CD8-positive, alpha-beta memory T cell (primary cell): ENCODE results near the gene PIK3R5. TPM values are rescaled to one million over a fixed set of nuclear protein-coding genes. Genes with fewer than 3 reads are reported as not detected.

Source experiments
- CTCF ChIA-PET: fragments of 350-600 bp; sonication (Branson Sonifier 250); formaldehyde crosslinking; loops from one replicate; lab custom pipeline; 2021; ENCODE audit warnings: antibody characterized with exemption; lab: Charles Lee
- POLR2A ChIA-PET: fragments of 350-600 bp; sonication (Branson Sonifier 250); formaldehyde crosslinking; loops from one replicate; lab custom pipeline; 2021; ENCODE audit warnings: antibody characterized with exemption; lab: Charles Lee
- DNase-seq, 5 donors: peaks; one replicate each; pipeline versions ENCODE4 v3.0.0 to v3.0.0-alpha.2; 2020 to 2022; ENCODE audit warnings: mixed read lengths in 1 of 5
- H3K27ac ChIP-seq: one replicate; pipeline ENCODE4 v1.7.0; 2013; ENCODE audit warnings: low read depth, mild to moderate bottlenecking, low read length, moderate library complexity
- H3K27me3 ChIP-seq: 2 replicates; pipeline ENCODE4 v1.7.0; 2013; ENCODE audit warnings: low read length, mild to moderate bottlenecking; ENCODE audit not compliant: insufficient read depth, poor library complexity, severe bottlenecking
- H3K36me3 ChIP-seq: 2 replicates; pipeline ENCODE4 v1.7.0; 2013; ENCODE audit warnings: mild to moderate bottlenecking, low read length, moderate library complexity; ENCODE audit not compliant: insufficient read depth
- H3K4me1 ChIP-seq: 2 replicates; pipeline ENCODE4 v1.7.0; 2013; ENCODE audit warnings: mild to moderate bottlenecking, low read length, moderate library complexity; ENCODE audit not compliant: insufficient read depth
- H3K4me3 ChIP-seq: 2 replicates; pipeline ENCODE4 v1.7.0; 2013; ENCODE audit warnings: mild to moderate bottlenecking, low read length
- H3K9me3 ChIP-seq: 2 replicates; pipeline ENCODE4 v1.7.0; 2013; ENCODE audit warnings: mild to moderate bottlenecking, low read length
- H3K27ac Mint-ChIP-seq, 8 donors: one replicate each; pipeline ENCODE4 v1.8.0; 2020 to 2021; ENCODE audit warnings: mixed read lengths in 8 of 8, mild to moderate bottlenecking in 6 of 8, inconsistent platforms in 3 of 8, moderate library complexity in 3 of 8
- H3K27me3 Mint-ChIP-seq, 2 donors: one replicate each; pipeline ENCODE4 v1.8.0; 2020 to 2021; ENCODE audit warnings: mixed read lengths in 2 of 2, mild to moderate bottlenecking in 1 of 2, moderate library complexity in 1 of 2
- H3K36me3 Mint-ChIP-seq, 3 donors: one replicate each; pipeline ENCODE4 v1.8.0; 2020 to 2021; ENCODE audit warnings: mixed read lengths in 3 of 3, inconsistent platforms in 1 of 3, mild to moderate bottlenecking in 1 of 3
- H3K4me1 Mint-ChIP-seq, 3 donors: one replicate each; pipeline ENCODE4 v1.8.0; 2020 to 2021; ENCODE audit warnings: mixed read lengths in 3 of 3, inconsistent platforms in 1 of 3, mild to moderate bottlenecking in 1 of 3
- H3K4me3 Mint-ChIP-seq, 7 donors: one replicate each; pipeline ENCODE4 v1.8.0; 2020 to 2021; ENCODE audit warnings: mixed read lengths in 7 of 7, mild to moderate bottlenecking in 6 of 7, moderate library complexity in 4 of 7, inconsistent platforms in 2 of 7
- H3K9me3 Mint-ChIP-seq, 5 donors: one replicate each; pipeline ENCODE4 v1.8.0; 2020 to 2022; ENCODE audit warnings: mixed read lengths in 5 of 5, mild to moderate bottlenecking in 3 of 5, moderate library complexity in 2 of 5, inconsistent platforms in 1 of 5
- polyA plus RNA-seq: library from polyadenylated mRNA; unstranded; fragments of 300-500 nt; fragmentation: Illumina TruSeq; gene quantifications from one replicate; pipeline ENCODE4 v1.2.3, GENCODE V29; 2021
- total RNA-seq, 2 experiments: library from RNA; stranded (reverse); gene quantifications; one replicate each; pipeline ENCODE4 v1.2.3, GENCODE V29; 2021

Gene PIK3R5
- total and polyA plus RNA-seq, 3 experiments from 2014 or later = 28.6 to 71.6 (median 30.2) TPM

DNA sequence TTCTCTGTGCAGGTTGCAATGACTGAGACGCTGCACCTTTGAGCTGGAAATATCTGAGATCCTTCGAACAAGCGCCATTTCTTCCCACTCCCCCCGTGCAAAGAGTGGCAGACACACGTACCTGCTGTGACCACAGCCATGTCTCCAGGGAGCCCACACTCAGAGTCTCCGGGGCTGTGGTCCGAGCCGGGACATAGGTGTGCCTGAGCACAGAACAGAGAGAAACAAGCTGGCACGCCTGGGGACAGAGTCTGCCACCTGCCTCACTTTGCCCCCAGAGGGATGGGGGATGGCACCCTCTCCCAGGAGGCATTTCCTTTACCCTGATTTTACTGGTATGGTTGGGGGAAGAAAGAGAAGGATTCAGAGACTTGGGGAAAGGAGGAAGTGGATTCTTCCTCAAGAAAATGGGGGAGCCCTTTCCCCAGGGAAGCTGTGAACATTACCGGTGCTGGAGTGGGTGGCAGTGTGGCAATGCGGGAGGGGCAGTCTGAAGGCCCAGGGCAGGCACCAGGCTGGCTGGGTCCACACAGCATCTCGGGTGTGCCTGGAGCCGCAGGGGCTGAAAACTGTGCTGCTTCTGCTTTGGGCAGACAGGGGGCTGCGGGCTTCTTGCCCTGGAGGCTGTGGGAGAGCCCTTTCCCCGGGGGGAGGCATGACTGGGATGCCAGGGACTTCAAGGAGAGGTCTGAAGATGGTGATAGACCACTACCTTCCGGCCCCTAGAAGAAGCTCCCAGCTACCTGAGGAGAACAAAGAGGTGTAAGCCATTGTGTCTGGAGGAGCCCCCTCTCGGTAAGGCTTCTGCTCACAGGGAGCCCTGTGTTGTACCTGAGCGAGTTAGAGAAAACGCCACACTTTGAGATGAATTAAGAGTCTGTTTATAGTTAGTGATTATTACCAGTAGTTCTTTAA lies 91.4 kb downstream of the PIK3R5 start:
- ChIA-PET POLR2A (no interaction called here), CTCF (no interaction called here)
- no peaks in the 10 kb centered on the region for H3K9me3 Mint-ChIP-seq

DNA sequence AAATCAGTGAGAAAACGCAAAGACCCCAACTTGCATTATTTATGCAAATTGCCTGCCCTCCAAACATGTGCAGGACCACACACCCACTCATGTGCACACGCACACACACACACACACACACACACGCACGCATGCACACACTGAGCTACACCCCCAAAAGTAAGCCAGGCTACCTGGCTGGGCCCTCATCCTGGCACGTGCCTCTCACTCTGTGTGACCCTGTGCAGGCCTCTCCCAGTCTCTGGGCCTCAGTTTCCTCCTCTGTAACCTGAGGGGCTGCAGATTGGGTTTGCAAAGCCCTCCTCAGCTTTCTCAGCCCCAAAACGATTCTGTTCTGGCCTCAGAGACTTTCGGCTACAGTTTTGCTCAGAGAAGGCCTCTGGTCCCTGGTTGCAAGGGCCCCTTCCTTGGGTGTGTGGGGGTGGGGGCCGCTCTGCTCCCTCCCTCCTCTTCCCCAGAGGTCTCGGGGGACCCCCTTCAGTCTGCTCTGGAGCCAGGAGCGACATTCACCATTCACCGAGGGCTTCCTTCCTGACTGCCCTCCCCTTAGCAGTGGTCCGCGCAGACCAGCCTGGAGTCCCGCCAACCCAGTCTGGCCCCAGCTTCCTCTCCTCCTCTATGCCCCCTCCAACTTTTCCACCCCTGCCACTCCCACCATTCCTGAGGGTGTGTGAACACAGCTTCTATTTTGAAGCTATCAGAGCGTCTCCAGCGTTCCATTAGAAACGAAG lies 92.6 kb downstream of the PIK3R5 start:
- Histone ChIP-seq H3K36me3 (no peaks in the 10 kb centered on the region), H3K27ac (no peak overlapping the region), H3K4me1 (peaks cover 11% of the 10 kb centered on the region), H3K9me3 (no peaks in the 10 kb centered on the region), H3K4me3 (no peak overlapping the region), H3K27me3 (no peaks in the 10 kb centered on the region)
- peaks cover 2 to 6% (median 5%) of the 10 kb centered on the region in 3 donors for H3K36me3 Mint-ChIP-seq
- H3K27ac Mint-ChIP-seq = peak overlapping the region in 1 of 8 donors; percentile 59
- CTCF ChIA-PET = interaction anchor here (1.0 kb wide), 1 partner anchor 22 kb away, joined by 3 read pairs; no protein-coding TSS in a partner anchor
- H3K4me1 Mint-ChIP-seq = peaks cover 20 to 34% (median 24%) of the 10 kb centered on the region in 3 donors
- POLR2A ChIA-PET = no interaction called here
- H3K9me3 Mint-ChIP-seq = no peaks in the 10 kb centered on the region
- DNase-seq = peak in 1 of 5 donors; percentile 36
- no peak overlapping the region for H3K4me3 Mint-ChIP-seq
- no peaks in the 10 kb centered on the region for H3K27me3 Mint-ChIP-seq

More for the DNA sequence above, 91.4 kb downstream of the PIK3R5 start:
- Mint-ChIP-seq H3K4me3 (peak overlapping the region in 1 of 7 donors; percentile 9), H3K36me3 (peaks cover 7 to 18% (median 8%) of the 10 kb centered on the region in 3 donors), H3K4me1 (peaks cover 11 to 22% (median 12%) of the 10 kb centered on the region in 3 donors), H3K27me3 (peaks cover 0 to 2% of the 10 kb centered on the region in 2 donors), H3K27ac (peak overlapping the region in 1 of 8 donors; percentile 51)
- Histone ChIP-seq H3K27me3 (no peaks in the 10 kb centered on the region), H3K9me3 (no peaks in the 10 kb centered on the region), H3K27ac (no peak overlapping the region), H3K36me3 (no peaks in the 10 kb centered on the region), H3K4me3 (no peak overlapping the region), H3K4me1 (no peaks in the 10 kb centered on the region)
- DNase-seq = peak in 1 of 5 donors; percentile 25

DNA sequence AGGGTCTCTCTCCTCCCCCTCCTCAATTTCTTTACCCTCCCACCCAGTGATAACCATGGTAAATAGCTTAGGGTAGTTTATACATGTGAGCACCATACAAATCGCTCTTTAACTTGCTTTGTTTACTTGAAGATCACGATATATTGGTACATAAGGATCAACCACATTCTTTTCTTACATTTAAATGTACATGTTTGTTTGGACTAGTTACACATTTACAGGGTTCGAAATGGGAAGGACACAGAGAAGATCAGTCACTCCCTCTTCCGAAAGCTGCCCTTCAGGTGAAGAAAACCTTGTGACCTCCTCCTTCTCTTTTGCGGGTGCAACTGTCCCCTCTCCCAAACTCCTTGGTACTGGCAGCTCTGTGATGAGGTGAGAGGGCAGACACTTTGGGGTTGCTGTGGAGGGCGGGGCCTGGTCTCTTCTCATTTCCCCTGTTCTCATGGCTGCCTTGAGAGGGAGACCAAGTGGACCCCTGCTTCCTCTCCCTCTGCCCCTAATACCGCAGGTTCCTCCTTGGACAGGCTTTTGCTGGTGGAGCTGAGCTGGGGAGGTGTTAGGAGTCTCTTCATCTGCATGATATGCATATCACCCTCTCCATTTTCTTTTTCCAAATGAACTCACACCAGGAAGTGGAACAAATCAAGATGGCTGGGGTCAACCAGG lies 93.3 kb downstream of the PIK3R5 start:
- H3K9me3 Mint-ChIP-seq = no peaks in the 10 kb centered on the region
- H3K27ac Mint-ChIP-seq = no peak overlapping the region
- Histone ChIP-seq H3K9me3 (no peaks in the 10 kb centered on the region), H3K36me3 (no peaks in the 10 kb centered on the region), H3K4me1 (peaks cover 18% of the 10 kb centered on the region), H3K27me3 (no peaks in the 10 kb centered on the region), H3K4me3 (no peak overlapping the region), H3K27ac (no peak overlapping the region)
- ChIA-PET POLR2A (no interaction called here), CTCF (interaction anchor here (1.0 kb wide), 1 partner anchor 23 kb away, joined by 3 read pairs; no protein-coding TSS in a partner anchor)
- H3K27me3 Mint-ChIP-seq = no peaks in the 10 kb centered on the region
- H3K36me3 Mint-ChIP-seq = no peaks in the 10 kb centered on the region
- peak in 1 of 5 donors; percentile 10 for DNase-seq
- H3K4me3 Mint-ChIP-seq = no peak overlapping the region
- peaks cover 27 to 41% (median 31%) of the 10 kb centered on the region in 3 donors for H3K4me1 Mint-ChIP-seq

DNA sequence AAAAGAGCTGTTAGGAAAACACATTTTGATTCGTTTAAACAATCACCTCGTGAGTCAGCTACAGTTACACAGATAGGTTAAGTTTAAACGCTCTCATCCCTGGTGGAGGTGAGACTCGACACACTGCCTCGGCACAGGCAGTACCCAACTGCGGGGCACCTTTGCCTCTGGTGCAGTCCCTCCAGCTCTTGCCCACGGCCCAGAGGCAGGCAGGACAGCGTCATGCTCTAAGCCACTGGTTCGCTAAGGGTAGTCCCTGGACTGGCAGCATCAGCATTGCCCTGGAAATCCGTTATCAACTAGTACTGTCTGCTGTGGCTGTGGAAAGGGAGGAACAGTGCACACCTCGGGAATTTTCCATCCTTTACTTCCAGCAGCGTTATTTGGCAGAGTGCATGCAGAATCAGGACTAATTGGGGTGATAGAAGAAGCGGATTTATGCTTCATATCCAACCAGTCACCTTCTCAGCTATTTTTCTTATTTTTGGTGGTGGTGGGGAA lies 94.4 kb downstream of the PIK3R5 start:
- ChIA-PET CTCF (no interaction called here), POLR2A (no interaction called here)
- DNase-seq = peak in 1 of 5 donors; percentile 20
- H3K9me3 Mint-ChIP-seq = no peaks in the 10 kb centered on the region
- H3K4me1 Mint-ChIP-seq = peaks cover 33 to 49% (median 39%) of the 10 kb centered on the region in 3 donors
- no peaks in the 10 kb centered on the region for H3K9me3 ChIP-seq
- H3K36me3 Mint-ChIP-seq = no peaks in the 10 kb centered on the region
- H3K4me3 ChIP-seq = no peak overlapping the region
- no peak overlapping the region for H3K27ac Mint-ChIP-seq
- no peaks in the 10 kb centered on the region for H3K27me3 ChIP-seq
- H3K36me3 ChIP-seq = no peaks in the 10 kb centered on the region
- no peak overlapping the region for H3K4me3 Mint-ChIP-seq
- no peaks in the 10 kb centered on the region for H3K27me3 Mint-ChIP-seq
- H3K4me1 ChIP-seq = peaks cover 21% of the 10 kb centered on the region
- H3K27ac ChIP-seq = no peak overlapping the region

DNA sequence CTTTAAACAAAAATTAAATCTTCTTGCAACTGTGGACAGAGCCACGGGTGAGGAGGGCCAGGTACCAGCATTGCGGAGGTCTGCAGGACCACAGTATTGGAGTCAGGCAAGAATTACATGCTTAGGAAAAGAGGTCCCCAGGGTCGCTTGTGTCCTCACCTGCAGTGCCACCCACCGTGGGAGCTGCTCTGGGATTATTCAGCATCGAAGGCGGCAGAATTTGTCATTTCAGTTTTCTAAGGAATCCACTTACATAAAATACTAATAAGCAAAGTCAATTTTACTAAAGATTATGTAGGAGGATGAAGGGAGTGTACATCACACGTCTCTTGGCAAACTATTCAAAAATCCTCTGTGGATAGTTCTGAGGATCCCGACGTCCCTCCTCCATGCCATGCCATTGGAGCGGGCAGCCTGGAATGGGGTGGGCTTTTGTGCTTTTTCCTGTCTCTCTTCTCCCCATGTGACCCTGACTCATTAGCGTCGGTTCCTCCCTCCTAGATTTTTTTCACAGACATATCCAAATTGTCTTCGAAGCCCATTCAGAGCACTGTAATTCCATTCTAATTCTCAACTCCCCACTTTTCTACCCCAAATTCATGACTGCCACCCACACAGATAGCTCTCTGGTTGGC lies 95.0 kb downstream of the PIK3R5 start:
- Histone ChIP-seq H3K4me3 (no peak overlapping the region), H3K27ac (no peak overlapping the region), H3K9me3 (no peaks in the 10 kb centered on the region), H3K27me3 (no peaks in the 10 kb centered on the region), H3K4me1 (peaks cover 21% of the 10 kb centered on the region), H3K36me3 (no peaks in the 10 kb centered on the region)
- no peaks in the 10 kb centered on the region for H3K36me3 Mint-ChIP-seq
- H3K4me3 Mint-ChIP-seq = no peak overlapping the region
- no peaks in the 10 kb centered on the region for H3K27me3 Mint-ChIP-seq
- no peak overlapping the region for H3K27ac Mint-ChIP-seq
- POLR2A ChIA-PET = no interaction called here
- CTCF ChIA-PET = no interaction called here
- H3K4me1 Mint-ChIP-seq = peaks cover 33 to 49% (median 39%) of the 10 kb centered on the region in 3 donors
- DNase-seq = no peak
- H3K9me3 Mint-ChIP-seq = no peaks in the 10 kb centered on the region

DNA sequence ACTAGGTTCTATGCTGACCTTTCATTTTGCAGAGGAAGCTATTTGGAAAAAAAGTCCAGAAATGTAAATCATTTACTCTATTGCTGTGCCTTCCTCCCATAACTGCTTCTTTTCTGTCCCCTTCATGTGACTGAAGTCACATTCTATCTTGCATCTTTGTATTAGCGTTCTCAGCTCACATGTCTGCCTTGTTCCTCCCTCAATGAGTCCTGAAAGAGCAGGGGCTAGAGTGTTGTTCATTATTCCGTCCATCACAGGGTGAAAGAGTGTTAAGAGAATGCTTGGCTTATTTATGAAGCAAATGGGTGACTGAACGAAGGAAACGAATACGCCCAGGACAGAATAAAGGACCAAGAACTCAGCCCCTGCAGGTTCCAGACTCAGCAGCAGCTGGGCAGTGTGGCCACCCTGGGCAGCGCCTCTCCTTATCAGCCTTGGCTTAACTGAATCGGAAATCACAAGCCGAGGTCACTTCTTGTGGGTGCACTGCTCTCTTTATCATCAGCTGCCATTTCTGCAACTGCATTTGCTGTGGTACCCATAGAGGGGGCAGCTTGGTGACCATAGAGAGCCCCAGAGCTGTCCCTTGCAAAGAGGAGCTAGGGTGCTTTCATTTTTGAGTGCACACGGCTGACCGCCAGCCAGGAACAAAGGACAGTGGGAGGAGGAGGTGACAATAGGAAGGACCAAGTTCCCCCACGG lies 96.2 kb downstream of the PIK3R5 start:
- peak overlapping the region in 5 of 8 donors; percentile 30 to 90 (median 51) for H3K27ac Mint-ChIP-seq
- peaks cover 21% of the 10 kb centered on the region for H3K4me1 ChIP-seq
- H3K4me3 ChIP-seq = no peak overlapping the region
- H3K27me3 Mint-ChIP-seq = no peaks in the 10 kb centered on the region
- peaks cover 29 to 42% (median 31%) of the 10 kb centered on the region in 3 donors for H3K4me1 Mint-ChIP-seq
- no peak overlapping the region for H3K27ac ChIP-seq
- no peaks in the 10 kb centered on the region for H3K27me3 ChIP-seq
- H3K4me3 Mint-ChIP-seq = peak overlapping the region in 1 of 7 donors; percentile 3
- peaks cover 0 to 2% (median 0%) of the 10 kb centered on the region in 3 donors for H3K36me3 Mint-ChIP-seq
- no peaks in the 10 kb centered on the region for H3K36me3 ChIP-seq
- CTCF ChIA-PET = no interaction called here
- no peaks in the 10 kb centered on the region for H3K9me3 ChIP-seq
- POLR2A ChIA-PET = no interaction called here
- H3K9me3 Mint-ChIP-seq = no peaks in the 10 kb centered on the region
- DNase-seq = peak in 1 of 5 donors; percentile 9

DNA sequence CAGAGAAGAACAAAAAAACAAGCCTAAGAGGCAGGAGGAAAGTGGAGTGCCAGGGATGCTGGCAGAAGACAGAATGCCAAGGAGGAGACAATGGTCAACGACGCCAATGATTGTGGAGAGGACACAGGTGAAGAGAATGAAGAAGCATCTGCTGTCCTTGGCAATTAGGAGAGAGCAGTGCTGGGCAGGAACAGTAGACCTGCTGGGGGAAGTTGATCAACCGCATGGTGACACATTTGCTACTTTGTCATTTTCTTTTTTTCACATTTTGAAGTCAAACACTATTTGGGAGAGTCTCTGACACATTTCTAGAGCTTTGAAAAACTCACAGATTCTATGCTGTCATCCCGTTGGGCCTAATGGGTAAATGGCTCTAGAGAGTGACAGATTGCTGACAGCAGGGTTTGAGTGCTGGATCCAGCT lies 97.0 kb downstream of the PIK3R5 start:
- no peak overlapping the region for H3K27ac ChIP-seq
- Mint-ChIP-seq H3K36me3 (peaks cover 0 to 2% (median 0%) of the 10 kb centered on the region in 3 donors), H3K27ac (peak overlapping the region in 6 of 8 donors; percentile 9 to 90 (median 42)), H3K9me3 (no peaks in the 10 kb centered on the region), H3K4me3 (peak overlapping the region in 5 of 7 donors; percentile 15 to 80 (median 30)), H3K4me1 (peaks cover 29 to 35% (median 31%) of the 10 kb centered on the region in 3 donors), H3K27me3 (no peaks in the 10 kb centered on the region)
- H3K27me3 ChIP-seq = no peaks in the 10 kb centered on the region
- H3K36me3 ChIP-seq = no peaks in the 10 kb centered on the region
- no peak overlapping the region for H3K4me3 ChIP-seq
- no peaks in the 10 kb centered on the region for H3K9me3 ChIP-seq
- H3K4me1 ChIP-seq = peaks cover 21% of the 10 kb centered on the region
- ChIA-PET CTCF (no interaction called here), POLR2A (no interaction called here)
- DNase-seq = peak in 1 of 5 donors; percentile 21
